ENCODE results near the gene PTPRM.

Gene PTPRM

DNA sequence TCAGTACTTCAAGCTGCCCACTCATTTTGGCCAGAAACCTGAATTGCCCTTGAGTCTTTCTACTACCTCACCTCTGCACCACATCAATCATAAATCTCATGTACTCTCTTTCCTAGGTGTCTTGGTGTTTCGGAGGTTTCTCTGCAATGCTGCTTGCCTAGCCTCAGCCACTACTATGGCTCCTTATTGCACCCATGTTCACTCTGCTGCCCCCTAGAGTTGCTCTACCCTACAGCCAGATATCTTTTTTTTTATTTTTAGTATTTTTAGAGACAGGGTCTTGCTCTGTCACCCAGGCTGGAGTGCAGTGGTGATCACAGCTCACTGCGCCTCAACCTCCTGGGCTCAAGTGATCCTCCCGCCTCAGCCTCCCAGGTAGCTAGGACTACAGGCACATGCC, 413.0 kb downstream of the PTPRM start:
- POLR2A ChIA-PET (ENCODE audit: low non-redundant PET) = no interaction called here
- CTCF ChIA-PET = no interaction called here
- no peak for DNase-seq (ENCODE audit: low spot score)
- TF ChIP-seq, protein P1, sequence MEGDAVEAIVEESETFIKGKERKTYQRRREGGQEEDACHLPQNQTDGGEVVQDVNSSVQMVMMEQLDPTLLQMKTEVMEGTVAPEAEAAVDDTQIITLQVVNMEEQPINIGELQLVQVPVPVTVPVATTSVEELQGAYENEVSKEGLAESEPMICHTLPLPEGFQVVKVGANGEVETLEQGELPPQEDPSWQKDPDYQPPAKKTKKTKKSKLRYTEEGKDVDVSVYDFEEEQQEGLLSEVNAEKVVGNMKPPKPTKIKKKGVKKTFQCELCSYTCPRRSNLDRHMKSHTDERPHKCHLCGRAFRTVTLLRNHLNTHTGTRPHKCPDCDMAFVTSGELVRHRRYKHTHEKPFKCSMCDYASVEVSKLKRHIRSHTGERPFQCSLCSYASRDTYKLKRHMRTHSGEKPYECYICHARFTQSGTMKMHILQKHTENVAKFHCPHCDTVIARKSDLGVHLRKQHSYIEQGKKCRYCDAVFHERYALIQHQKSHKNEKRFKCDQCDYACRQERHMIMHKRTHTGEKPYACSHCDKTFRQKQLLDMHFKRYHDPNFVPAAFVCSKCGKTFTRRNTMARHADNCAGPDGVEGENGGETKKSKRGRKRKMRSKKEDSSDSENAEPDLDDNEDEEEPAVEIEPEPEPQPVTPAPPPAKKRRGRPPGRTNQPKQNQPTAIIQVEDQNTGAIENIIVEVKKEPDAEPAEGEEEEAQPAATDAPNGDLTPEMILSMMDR (conservative IDR thresholded peaks at IDR 0.05; ENCODE audit: low read depth) = no peak
- no peak overlapping the region for H3K27ac ChIP-seq

DNA sequence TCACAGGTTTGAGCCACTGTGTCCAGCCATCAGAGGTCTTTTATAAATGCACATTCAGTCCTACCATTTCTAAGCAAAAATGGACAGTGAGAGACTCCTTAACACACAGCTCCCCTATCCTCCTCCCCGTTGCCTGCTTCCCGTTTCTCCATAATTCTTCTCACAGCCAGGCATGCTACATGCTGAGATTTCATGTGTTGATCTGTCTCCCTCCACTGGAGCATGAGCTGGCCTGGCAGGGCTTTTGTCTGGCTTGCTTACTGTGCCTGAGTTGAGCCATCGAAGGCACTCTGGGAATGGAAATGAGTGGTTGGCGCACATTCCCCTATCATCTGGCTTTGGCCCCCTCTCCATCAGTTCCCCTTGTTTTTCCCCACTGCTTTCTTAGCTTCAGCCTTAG, 413.5 kb downstream of the PTPRM start:
- POLR2A ChIA-PET (ENCODE audit: low non-redundant PET) = no interaction called here
- TF ChIP-seq, protein P1 (conservative IDR thresholded peaks at IDR 0.05; ENCODE audit: low read depth) = no peak
- no peak overlapping the region for H3K27ac ChIP-seq
- no peak for DNase-seq (ENCODE audit: low spot score)
- CTCF ChIA-PET = no interaction called here

DNA sequence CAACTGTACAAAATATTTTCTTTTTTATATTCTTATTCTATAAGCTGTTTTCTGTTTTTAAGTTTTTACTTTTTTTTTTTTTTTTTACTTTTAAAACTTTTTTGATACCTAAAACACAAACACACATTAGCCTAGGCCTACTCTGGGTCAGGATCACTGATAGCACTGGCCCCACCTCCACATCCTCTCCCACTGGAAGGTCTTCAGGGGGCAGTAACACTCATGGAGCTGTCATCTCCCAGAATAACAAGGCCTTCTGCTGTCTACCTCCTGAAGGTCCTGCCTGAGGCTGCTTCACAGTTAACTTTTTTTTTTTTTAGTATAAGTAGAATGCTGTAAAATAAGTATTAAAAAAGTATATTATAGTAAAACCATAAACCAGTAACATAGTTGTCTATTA, 415.1 kb downstream of the PTPRM start:
- TF ChIP-seq, protein P1 (conservative IDR thresholded peaks at IDR 0.05; ENCODE audit: low read depth) = no peak
- DNase-seq (ENCODE audit: low spot score) = no peak
- CTCF ChIA-PET = no interaction called here
- POLR2A ChIA-PET (ENCODE audit: low non-redundant PET) = no interaction called here
- no peak overlapping the region for H3K27ac ChIP-seq

DNA sequence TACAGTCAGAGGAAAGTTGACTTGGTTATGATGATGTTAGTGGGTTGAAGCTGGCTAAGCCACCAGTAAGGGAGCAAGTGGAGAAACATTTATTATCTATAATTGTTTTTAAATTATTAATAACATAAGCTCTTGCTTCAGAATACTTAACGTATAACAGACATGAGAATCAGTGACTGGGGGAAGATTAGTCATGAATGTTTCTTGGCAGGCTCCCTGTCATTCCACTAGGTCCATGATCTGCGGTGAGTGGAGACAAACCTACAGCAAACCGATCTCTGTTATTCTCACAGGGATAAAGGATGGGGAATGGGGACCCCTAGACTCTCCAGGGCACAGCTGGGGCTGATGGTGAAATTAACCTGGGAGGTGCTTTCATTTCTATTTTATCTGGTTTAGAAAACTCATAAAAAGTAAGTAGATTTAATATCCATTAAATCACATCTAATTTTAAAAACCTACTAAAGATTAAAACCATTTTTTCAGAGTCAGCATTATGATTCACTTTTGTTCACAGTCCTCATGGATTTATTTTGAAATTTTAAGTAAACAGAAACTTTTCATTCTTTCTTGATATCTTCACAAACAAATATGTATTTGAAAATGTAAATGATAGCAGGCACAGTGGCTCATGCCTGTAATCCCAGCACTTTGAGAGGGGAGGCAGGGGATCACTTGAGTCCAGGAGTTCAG, 420.3 kb downstream of the PTPRM start:
- ChIA-PET CTCF (no interaction called here), POLR2A (ENCODE audit: low non-redundant PET) (no interaction called here)
- no peak overlapping the region for H3K27ac ChIP-seq
- TF ChIP-seq, protein P1 (conservative IDR thresholded peaks at IDR 0.05; ENCODE audit: low read depth) = no peak
- DNase-seq (ENCODE audit: low spot score) = peak; percentile 20

DNA sequence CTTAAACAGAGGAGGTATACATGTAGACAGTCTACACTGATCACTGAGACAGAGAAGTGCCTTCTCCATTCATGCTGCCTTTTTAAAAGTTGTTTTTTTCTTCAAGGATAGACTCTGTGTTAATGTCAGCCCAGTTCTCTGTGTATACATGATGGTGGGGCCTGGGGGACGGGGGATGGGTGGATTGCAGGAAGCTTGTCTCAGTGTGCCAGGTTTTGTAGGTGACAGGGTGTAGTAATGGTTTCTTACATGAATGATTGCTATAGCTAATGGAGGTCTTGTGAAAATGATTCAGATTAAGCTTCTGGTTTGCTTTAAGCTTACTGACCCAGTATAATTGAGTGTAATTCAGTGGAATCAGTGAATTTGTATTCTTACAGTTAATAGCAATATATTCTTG, 423.6 kb downstream of the PTPRM start:
- H3K27ac ChIP-seq = no peak overlapping the region
- TF ChIP-seq, protein P1 (conservative IDR thresholded peaks at IDR 0.05; ENCODE audit: low read depth) = no peak
- POLR2A ChIA-PET (ENCODE audit: low non-redundant PET) = no interaction called here
- no peak for DNase-seq (ENCODE audit: low spot score)
- CTCF ChIA-PET = interaction anchor here (0.6 kb wide), 1 partner anchor 42 kb away, joined by 3 read pairs; no protein-coding TSS in a partner anchor

DNA sequence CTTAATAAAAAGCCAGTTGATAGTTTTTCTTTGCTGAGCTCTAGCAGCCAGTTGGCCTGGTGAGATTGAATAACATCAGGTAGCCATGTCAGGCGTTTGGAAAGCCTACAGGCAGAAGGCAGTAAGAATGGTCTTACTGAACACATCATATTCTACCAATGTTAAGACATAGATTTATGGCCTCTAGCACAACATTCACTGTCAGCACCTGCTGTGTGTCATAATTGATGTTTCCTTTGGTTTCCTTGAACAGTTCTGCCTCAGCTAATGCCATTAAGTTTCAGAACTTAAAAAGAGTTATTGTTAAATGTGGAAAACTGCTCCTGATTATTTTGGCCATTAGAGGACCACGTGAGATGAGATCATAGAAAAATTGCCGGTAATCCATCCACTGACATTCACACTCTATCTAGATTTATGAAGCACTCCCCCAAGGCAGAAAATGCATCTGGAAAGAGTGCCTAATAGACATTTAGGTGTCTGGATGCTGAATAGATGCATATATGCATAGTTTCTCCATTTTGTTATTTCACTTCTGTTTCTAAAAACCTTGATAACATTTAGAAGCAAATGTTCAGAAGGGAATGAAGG, 434.7 kb downstream of the PTPRM start:
- DNase-seq (ENCODE audit: low spot score) = no peak
- TF ChIP-seq, protein P1 (conservative IDR thresholded peaks at IDR 0.05; ENCODE audit: low read depth) = no peak
- ChIA-PET CTCF (no interaction called here), POLR2A (ENCODE audit: low non-redundant PET) (no interaction called here)
- H3K27ac ChIP-seq = no peak overlapping the region

Data from RWPE1 (cell line).